Thyroid gland (tissue), 4 donors: ENCODE measurements around the gene DPYSL5.

Source experiments
- POLR2A ChIP-seq, 2 donors: fragments of 450-650 bp; IDR thresholded peaks; one replicate each; pipeline ENCODE4 v1.6.1; 2017; ENCODE audit warnings: antibody characterized with exemption in 2 of 2, mild to moderate bottlenecking in 2 of 2, moderate library complexity in 1 of 2
- TF ChIP-seq, protein P1 (sequence below), 6 experiments: fragments of 200-600 bp in 3 of 6; fragments of 450-650 bp in 3 of 6; sonication (generic) in 3 of 6; IDR thresholded peaks; one replicate each; pipeline ENCODE4 v1.5.1; 2016 to 2019; ENCODE audit warnings: antibody characterized with exemption in 6 of 6, mild to moderate bottlenecking in 2 of 6, inconsistent platforms in 1 of 6, moderate library complexity in 1 of 6

DNA sequence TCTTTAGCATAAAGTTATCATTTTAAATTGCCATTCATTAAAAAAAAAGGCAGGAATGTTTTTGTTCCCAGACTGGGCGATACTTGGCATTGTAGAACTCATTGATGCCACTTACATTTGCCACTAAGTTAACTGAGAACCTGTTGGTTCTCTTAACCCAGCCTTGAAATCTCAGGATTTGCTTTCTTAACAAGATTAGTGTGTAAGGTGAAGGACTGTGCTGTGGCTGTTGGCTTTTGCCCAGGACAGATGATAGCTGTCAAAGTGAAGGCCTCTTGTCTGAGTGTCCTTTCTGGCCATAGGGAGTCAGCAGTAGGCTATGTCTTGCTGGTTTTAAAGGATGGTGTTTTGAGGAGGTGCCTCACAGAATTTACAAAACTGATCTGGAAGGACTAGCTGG, 2.6 kb downstream of the DPYSL5 start:
- TF ChIP-seq, protein P1, sequence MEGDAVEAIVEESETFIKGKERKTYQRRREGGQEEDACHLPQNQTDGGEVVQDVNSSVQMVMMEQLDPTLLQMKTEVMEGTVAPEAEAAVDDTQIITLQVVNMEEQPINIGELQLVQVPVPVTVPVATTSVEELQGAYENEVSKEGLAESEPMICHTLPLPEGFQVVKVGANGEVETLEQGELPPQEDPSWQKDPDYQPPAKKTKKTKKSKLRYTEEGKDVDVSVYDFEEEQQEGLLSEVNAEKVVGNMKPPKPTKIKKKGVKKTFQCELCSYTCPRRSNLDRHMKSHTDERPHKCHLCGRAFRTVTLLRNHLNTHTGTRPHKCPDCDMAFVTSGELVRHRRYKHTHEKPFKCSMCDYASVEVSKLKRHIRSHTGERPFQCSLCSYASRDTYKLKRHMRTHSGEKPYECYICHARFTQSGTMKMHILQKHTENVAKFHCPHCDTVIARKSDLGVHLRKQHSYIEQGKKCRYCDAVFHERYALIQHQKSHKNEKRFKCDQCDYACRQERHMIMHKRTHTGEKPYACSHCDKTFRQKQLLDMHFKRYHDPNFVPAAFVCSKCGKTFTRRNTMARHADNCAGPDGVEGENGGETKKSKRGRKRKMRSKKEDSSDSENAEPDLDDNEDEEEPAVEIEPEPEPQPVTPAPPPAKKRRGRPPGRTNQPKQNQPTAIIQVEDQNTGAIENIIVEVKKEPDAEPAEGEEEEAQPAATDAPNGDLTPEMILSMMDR (IDR thresholded peaks at IDR 0.05): no peak
- TF ChIP-seq POLR2A (IDR thresholded peaks at IDR 0.05): no peak
